NOMO-1 (cell line): Measurements from ENCODE around the gene CENPA.
A peak's percentile ranks its signal among the peaks of the same experiment; 100 is the strongest.

ENCODE experiments used
- DNase-seq, 2 experiments: peaks; one replicate each; lab custom pipeline; 2025; ENCODE audit not compliant: unreplicated experiment in 2 of 2; lab: John Stamatoyannopoulos, UW

CENPA gene

DNA sequence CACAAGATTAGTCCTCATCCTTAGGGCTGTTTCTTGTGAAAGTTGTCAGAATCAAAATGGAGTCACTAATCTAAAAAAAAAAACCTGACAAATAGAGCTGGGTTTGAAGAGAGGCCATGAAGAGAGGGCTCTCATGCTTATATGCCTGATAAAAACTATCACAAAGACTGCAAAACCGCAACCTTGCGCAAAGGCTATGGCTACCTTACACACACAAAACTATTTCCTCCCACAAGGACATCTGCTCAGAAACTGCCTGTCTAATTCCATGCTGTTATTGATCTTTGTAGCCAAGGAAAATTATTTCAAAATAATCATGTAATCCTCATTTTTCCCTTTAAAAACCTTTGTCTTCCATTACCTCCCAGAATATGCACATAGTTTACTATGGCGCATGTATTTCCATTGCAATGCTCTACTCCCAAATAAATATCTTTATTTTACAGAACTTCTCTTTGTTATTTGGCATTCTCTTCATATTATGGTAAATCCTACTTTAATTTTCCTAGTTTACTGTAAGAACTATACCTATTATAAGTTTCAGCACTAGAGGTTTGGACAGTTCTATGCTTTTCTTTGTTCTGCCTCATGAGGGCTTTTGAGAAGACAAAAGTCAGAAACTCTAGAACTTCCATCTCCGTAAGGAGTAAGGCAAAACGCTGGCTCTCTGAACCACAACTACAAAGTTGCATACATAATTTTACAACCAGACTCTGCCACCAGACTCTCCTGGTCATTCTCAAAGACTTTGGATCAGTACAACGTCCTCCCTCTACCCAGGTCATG, 52.5 kb downstream of the CENPA start:
- peak; percentile 14 to 36 for DNase-seq

DNA sequence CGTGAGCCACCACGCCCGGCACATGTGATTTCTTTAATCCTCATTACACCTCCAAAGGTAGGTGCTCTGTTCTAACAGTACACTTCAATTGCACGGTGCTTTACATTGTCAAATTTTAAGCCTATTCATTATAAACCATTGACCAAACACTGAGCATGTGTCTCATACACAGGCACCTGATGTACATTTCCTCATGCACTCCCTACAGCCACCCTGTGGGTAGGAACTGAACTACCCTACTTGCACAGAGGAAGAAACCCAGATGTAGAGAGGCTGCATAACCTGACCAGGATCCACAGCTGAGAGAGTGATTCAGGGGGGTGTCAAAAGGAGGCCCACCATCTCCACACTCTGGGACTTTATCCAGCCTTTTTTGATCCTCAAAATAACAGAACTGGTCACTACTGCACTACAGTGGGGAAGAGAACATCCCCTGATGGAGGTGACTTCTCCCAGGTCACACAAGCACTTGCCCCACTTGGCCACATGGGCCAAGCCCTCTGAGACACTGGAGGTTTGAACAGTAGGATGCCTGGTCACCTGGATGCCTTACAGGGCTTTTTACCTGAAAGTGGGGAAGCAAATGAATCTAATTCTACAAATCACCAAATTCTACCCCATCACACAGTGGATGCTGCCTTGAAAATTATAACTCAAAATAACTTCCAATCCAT, 55.2 kb downstream of the CENPA start:
- DNase-seq: no peak

DNA sequence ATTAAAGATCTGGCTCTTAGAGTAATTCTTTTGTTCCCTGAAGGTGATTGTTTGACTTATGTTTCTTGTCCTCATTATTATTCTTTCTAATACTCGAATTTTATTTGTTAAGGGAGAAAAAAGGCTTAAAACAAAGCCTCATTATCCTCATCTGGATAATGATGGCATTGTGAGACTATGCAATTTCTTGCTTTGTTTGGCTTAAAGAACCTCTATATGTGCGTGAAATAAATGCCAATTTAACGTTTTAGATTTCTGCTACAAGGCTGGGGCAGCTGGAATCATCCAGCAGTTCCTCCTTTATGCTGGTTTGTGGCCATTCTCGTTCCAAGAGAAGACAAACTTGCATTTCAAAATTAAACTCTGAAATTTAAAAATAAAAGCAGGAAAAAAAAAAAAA, 57.2 kb downstream of the CENPA start:
- DNase-seq: no peak
